Large intestine (tissue), 1 donor: ENCODE data around the gene GLYATL3. TPM values are rescaled to one million over a fixed set of nuclear protein-coding genes. Genes with fewer than 3 reads are reported as not detected.

Experiments
- polyA plus RNA-seq: library from polyadenylated mRNA; unstranded; fragments of 120-200 nt; gene quantifications from one replicate; pipeline ENCODE4 v1.2.1, GENCODE V29; 2013

The GLYATL3 gene
- polyA plus RNA-seq, 1 donor, result not detected

Other genes with a start within 250 kb of the GLYATL3 start
- 35.6 TPM for gene MMUT, start 36.7 kb upstream of the GLYATL3 start, polyA plus RNA-seq
- 7.3 TPM for gene CENPQ, start 36.6 kb upstream of the GLYATL3 start, polyA plus RNA-seq
- gene C6orf141, start 50.7 kb downstream of the GLYATL3 start, polyA plus RNA-seq, result 24.1 TPM
- gene RHAG, start 136.9 kb downstream of the GLYATL3 start, polyA plus RNA-seq, result 1.3 TPM
- gene CRISP2, start 213.6 kb downstream of the GLYATL3 start, polyA plus RNA-seq, result 0.34 TPM
- 0.06 TPM for gene CRISP3, start 244.5 kb downstream of the GLYATL3 start, polyA plus RNA-seq